Mesenchymal stem cell (in vitro differentiated cells and primary cell): ENCODE results near the gene RNASEH1.

Experiments
- DNase-seq: peaks from one replicate; pipeline ENCODE4 v3.0.0-alpha.2; 2013
- H2AFZ ChIP-seq: one replicate; pipeline ENCODE4 v1.6.1; 2013; ENCODE audit warnings: low read depth, mild to moderate bottlenecking, control low read depth, inconsistent platforms, low read length, moderate library complexity
- H2AK5ac ChIP-seq: 2 replicates; pipeline ENCODE4 v1.6.1; 2013; ENCODE audit warnings: low read length, moderate library complexity, mild to moderate bottlenecking, inconsistent platforms; ENCODE audit not compliant: severe bottlenecking
- H2BK120ac ChIP-seq: one replicate; pipeline ENCODE4 v1.6.1; 2013; ENCODE audit warnings: low read depth, mild to moderate bottlenecking, inconsistent platforms, low read length, moderate library complexity
- H2BK12ac ChIP-seq, 2 experiments: one replicate each; pipeline ENCODE4 v1.6.1; 2013; ENCODE audit warnings: inconsistent platforms in 2 of 2, low read length in 2 of 2, mild to moderate bottlenecking in 2 of 2, moderate library complexity in 2 of 2, control low read depth in 1 of 2
- H2BK15ac ChIP-seq: one replicate; pipeline ENCODE4 v1.6.1; 2013; ENCODE audit warnings: mild to moderate bottlenecking, low read depth, inconsistent platforms; ENCODE audit not compliant: poor library complexity, severe bottlenecking
- H2BK5ac ChIP-seq: 2 replicates; pipeline ENCODE4 v1.6.1; 2013; ENCODE audit warnings: low read depth, mild to moderate bottlenecking, low read length, control low read depth, inconsistent platforms; ENCODE audit not compliant: poor library complexity, severe bottlenecking
- H3K14ac ChIP-seq, 2 experiments: one replicate each; pipeline ENCODE4 v1.6.1; 2013; ENCODE audit warnings: inconsistent platforms in 2 of 2, low read length in 2 of 2, control low read depth in 1 of 2, mild to moderate bottlenecking in 1 of 2, moderate library complexity in 1 of 2
- H3K18ac ChIP-seq, 2 experiments: one replicate each; pipeline ENCODE4 v1.6.1; 2013; ENCODE audit warnings: inconsistent platforms in 2 of 2, low read length in 2 of 2, control low read depth in 1 of 2, low read depth in 1 of 2, mild to moderate bottlenecking in 1 of 2
- H3K23ac ChIP-seq, 2 experiments: one replicate each; pipeline ENCODE4 v1.6.1; 2013; ENCODE audit warnings: inconsistent platforms in 2 of 2, low read length in 2 of 2, mild to moderate bottlenecking in 2 of 2, moderate library complexity in 2 of 2, control low read depth in 1 of 2
- H3K27ac ChIP-seq: 2 replicates; pipeline ENCODE4 v1.5.1; 2013; ENCODE audit warnings: mild to moderate bottlenecking, moderate library complexity, low read length, control low read depth, inconsistent platforms; ENCODE audit not compliant: poor library complexity, severe bottlenecking
- H3K27me3 ChIP-seq, 2 experiments: 2 replicates each; pipeline versions ENCODE4 v1.6.1 to v1.7.0; 2013; ENCODE audit warnings: low read length in 2 of 2, mild to moderate bottlenecking in 2 of 2, moderate library complexity in 2 of 2, control low read depth in 1 of 2, inconsistent platforms in 1 of 2; ENCODE audit not compliant: control insufficient read depth in 1 of 2, insufficient read depth in 1 of 2
- H3K36me3 ChIP-seq, 2 experiments: 2 replicates each; pipeline versions ENCODE4 v1.6.1 to v1.7.0; 2013; ENCODE audit warnings: low read length in 2 of 2, control low read depth in 1 of 2, inconsistent platforms in 1 of 2, low read depth in 1 of 2, mild to moderate bottlenecking in 1 of 2; ENCODE audit not compliant: insufficient read depth in 2 of 2, control insufficient read depth in 1 of 2
- H3K4ac ChIP-seq, 2 experiments: one replicate each; pipeline ENCODE4 v1.6.1; 2013; ENCODE audit warnings: inconsistent platforms in 2 of 2, low read length in 2 of 2, mild to moderate bottlenecking in 2 of 2, moderate library complexity in 2 of 2, control low read depth in 1 of 2, low read depth in 1 of 2
- H3K4me1 ChIP-seq: 2 replicates; pipeline ENCODE4 v1.6.1; 2013; ENCODE audit warnings: low read depth, low read length, control low read depth; ENCODE audit not compliant: control insufficient read depth, insufficient read depth
- H3K4me2 ChIP-seq: 2 replicates; pipeline ENCODE4 v1.6.1; 2013; ENCODE audit warnings: low read length, mild to moderate bottlenecking, inconsistent platforms; ENCODE audit not compliant: poor library complexity, severe bottlenecking
- H3K4me3 ChIP-seq, 2 experiments: 2 replicates each; pipeline versions ENCODE4 v1.5.1 to v1.7.0; 2013; ENCODE audit warnings: low read length in 2 of 2, mild to moderate bottlenecking in 2 of 2, control low read depth in 1 of 2, low read depth in 1 of 2; ENCODE audit not compliant: insufficient read depth in 1 of 2
- H3K79me1 ChIP-seq: replicated peaks from 2 replicates; pipeline ENCODE4 v1.6.1; 2013; ENCODE audit warnings: mild to moderate bottlenecking, control low read depth, low read length, inconsistent platforms; ENCODE audit not compliant: poor library complexity, severe bottlenecking
- H3K9ac ChIP-seq: 2 replicates; pipeline ENCODE4 v1.7.0; 2013; ENCODE audit warnings: mild to moderate bottlenecking, low read length, moderate library complexity
- H3K9me3 ChIP-seq: 2 replicates; pipeline ENCODE4 v1.7.0; 2013; ENCODE audit warnings: mild to moderate bottlenecking, low read length; ENCODE audit not compliant: control insufficient read depth
- H4K8ac ChIP-seq: one replicate; pipeline ENCODE4 v1.6.1; 2013; ENCODE audit warnings: inconsistent platforms, mild to moderate bottlenecking, low read length, moderate library complexity
- H4K91ac ChIP-seq: one replicate; pipeline ENCODE4 v1.6.1; 2013; ENCODE audit warnings: mild to moderate bottlenecking, low read length, inconsistent platforms
- WGBS: methylation state at CpG from one replicate; pipeline ENCODE4 v1.1.7; 2013; ENCODE audit warnings: mixed read lengths; 5-methylcytosine and 5-hydroxymethylcytosine counted together

The RNASEH1 gene

GRCh38 chr2:3598912-3599854 is 41.0 kb upstream of the RNASEH1 start:
- peaks cover 3% of the 10 kb centered on the region for H3K4me1 ChIP-seq
- no peak overlapping the region for H3K14ac ChIP-seq
- peak overlapping the region in 1 of 2 experiments; percentile 67 for H3K4ac ChIP-seq
- no peak overlapping the region for H3K23ac ChIP-seq
- peak overlapping the region in 1 of 2 experiments; percentile 21 for H3K4me3 ChIP-seq
- H3K27me3 ChIP-seq = no peaks in the 10 kb centered on the region
- peaks cover 0 to 13% of the 10 kb centered on the region in 2 experiments for H3K36me3 ChIP-seq
- H2BK12ac ChIP-seq = peak overlapping the region in 1 of 2 experiments; percentile 6
- no peak overlapping the region for H2AFZ ChIP-seq
- no peak overlapping the region for H3K27ac ChIP-seq
- H2BK120ac ChIP-seq = no peak overlapping the region
- H2BK15ac ChIP-seq = peak overlapping the region; percentile 98
- H2BK5ac ChIP-seq = no peak overlapping the region
- no peak for DNase-seq
- H4K8ac ChIP-seq = peak overlapping the region; percentile 42
- H4K91ac ChIP-seq = peak overlapping the region; percentile 79
- no peak overlapping the region for H3K4me2 ChIP-seq
- H3K79me1 ChIP-seq = peaks cover 6% of the 10 kb centered on the region
- peak overlapping the region; percentile 23 to 55 for H3K18ac ChIP-seq
- H3K9me3 ChIP-seq = no peaks in the 10 kb centered on the region
- 87% methylated on average over 17 of the region's 22 CpGs for WGBS
- H3K9ac ChIP-seq = no peak overlapping the region
- H2AK5ac ChIP-seq = no peak overlapping the region

GRCh38 chr2:3598197-3598910 is 40.2 kb upstream of the RNASEH1 start:
- Histone ChIP-seq H3K4me2 (no peak overlapping the region), H3K27ac (no peak overlapping the region), H3K4ac (peak overlapping the region in 1 of 2 experiments; percentile 7), H2BK15ac (peak overlapping the region; percentile 96), H4K8ac (peak overlapping the region; percentile 10), H2AFZ (no peak overlapping the region), H2BK12ac (peak overlapping the region; percentile 38 to 84), H3K4me1 (peaks cover 3% of the 10 kb centered on the region), H3K18ac (peak overlapping the region; percentile 42 to 66), H3K14ac (no peak overlapping the region), H3K4me3 (no peak overlapping the region), H3K36me3 (peaks cover 0 to 13% of the 10 kb centered on the region in 2 experiments), H3K9ac (no peak overlapping the region), H3K79me1 (peaks cover 6% of the 10 kb centered on the region), H2AK5ac (no peak overlapping the region), H3K27me3 (no peaks in the 10 kb centered on the region), H4K91ac (peak overlapping the region; percentile 3), H3K23ac (no peak overlapping the region), H2BK5ac (no peak overlapping the region), H2BK120ac (no peak overlapping the region), H3K9me3 (no peaks in the 10 kb centered on the region)
- no peak for DNase-seq
- whole genome bisulfite sequencing = 87% methylated on average over 20 of the region's 22 CpGs

DNA sequence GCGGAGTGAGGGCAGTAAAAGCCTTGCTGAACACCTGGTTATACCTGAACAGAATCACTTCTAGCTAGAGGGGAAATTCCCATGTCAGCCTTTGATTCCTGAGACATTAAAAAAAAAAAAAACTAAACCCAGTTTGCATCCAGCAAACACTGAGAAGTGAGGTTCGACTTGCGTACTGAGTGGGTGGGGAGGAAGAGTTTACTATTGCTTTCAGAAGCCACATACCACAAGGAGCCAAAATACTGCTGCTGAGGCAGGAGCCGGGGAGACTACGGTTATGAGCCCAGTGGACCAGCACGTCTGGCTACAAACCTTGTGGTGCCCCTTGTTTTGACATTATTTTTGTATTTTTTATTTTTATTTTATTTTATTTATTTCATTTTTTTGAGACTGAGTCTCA is 39.4 kb upstream of the RNASEH1 start:
- H3K79me1 ChIP-seq = peaks cover 6% of the 10 kb centered on the region
- no peak overlapping the region for H3K4ac ChIP-seq
- no peaks in the 10 kb centered on the region for H3K27me3 ChIP-seq
- WGBS = 82% methylated on average over 3 of the region's 6 CpGs
- no peak overlapping the region for H3K4me2 ChIP-seq
- no peak overlapping the region for H3K27ac ChIP-seq
- H3K4me3 ChIP-seq = no peak overlapping the region
- H3K14ac ChIP-seq = no peak overlapping the region
- peaks cover 0 to 16% of the 10 kb centered on the region in 2 experiments for H3K36me3 ChIP-seq
- H2AK5ac ChIP-seq = no peak overlapping the region
- DNase-seq = no peak
- H2BK5ac ChIP-seq = no peak overlapping the region
- H3K9ac ChIP-seq = no peak overlapping the region
- peak overlapping the region; percentile 71 for H2BK120ac ChIP-seq
- no peaks in the 10 kb centered on the region for H3K9me3 ChIP-seq
- H2AFZ ChIP-seq = no peak overlapping the region
- peak overlapping the region; percentile 80 for H2BK15ac ChIP-seq
- no peak overlapping the region for H4K91ac ChIP-seq
- peak overlapping the region in 1 of 2 experiments; percentile 80 for H3K18ac ChIP-seq
- peak overlapping the region in 1 of 2 experiments; percentile 80 for H2BK12ac ChIP-seq
- H4K8ac ChIP-seq = peak overlapping the region; percentile 80
- H3K23ac ChIP-seq = no peak overlapping the region
- peaks cover 3% of the 10 kb centered on the region for H3K4me1 ChIP-seq
